Measurements from ENCODE around the gene MS4A18.

- TF ChIP-seq EZH2 (IDR thresholded peaks at IDR 0.05; ENCODE audit: borderline replicate concordance) (no peak), CTCF (IDR thresholded peaks at IDR 0.05; ENCODE audit: poor library complexity) (no peak)
These were observed 5.1 kb upstream of the MS4A18 start for GRCh38 chr11:60719391-60719790.
